NT2/D1 (cell line): ENCODE data around the gene PDIA6.
"Not testable (repeated sequence)": the region's sequence is repeated elsewhere in the genome, so short reads cannot be mapped to it uniquely, and the experiment has no call there.

ENCODE experiments used
- SUZ12 ChIP-seq: IDR thresholded peaks from 2 replicates; pipeline ENCODE4 v1.6.1; 2011; ENCODE audit not compliant: insufficient read length, insufficient read depth; ENCODE audit errors: extremely low read depth
- YY1 ChIP-seq: IDR thresholded peaks from 2 replicates; pipeline ENCODE4 v1.6.1; 2011; ENCODE audit not compliant: insufficient read length, insufficient read depth
- ZNF274 ChIP-seq: IDR thresholded peaks from 2 replicates; pipeline ENCODE4 v1.6.1; 2011; ENCODE audit warnings: mild to moderate bottlenecking, low read depth, low read length

GRCh38 chr2:10818305-10818704 is 5.7 kb upstream of the PDIA6 start:
- not testable (repeated sequence) for TF ChIP-seq ZNF274, YY1, SUZ12
